ENCODE results near the gene MAP3K15.

DNA sequence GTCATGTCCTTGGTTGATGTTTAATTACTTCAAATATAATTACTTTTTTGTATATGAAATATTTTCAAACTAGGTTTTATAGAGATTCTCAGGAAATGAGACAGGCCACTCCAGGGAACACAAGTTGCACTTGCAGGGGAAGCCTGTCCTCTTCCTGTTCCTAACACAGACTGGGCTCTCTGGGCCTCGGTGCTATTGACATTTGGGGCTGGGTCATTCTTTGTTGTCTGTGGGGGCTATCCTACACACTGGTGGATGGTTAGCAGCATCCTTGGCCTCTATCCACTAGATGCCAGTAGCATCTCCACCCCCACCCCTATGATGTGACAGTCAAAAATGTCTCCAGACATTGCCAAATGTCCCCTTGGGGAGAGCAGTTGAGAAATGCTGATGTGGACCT, 49.3 kb upstream of the MAP3K15 start:
- TF ChIP-seq, protein P1, sequence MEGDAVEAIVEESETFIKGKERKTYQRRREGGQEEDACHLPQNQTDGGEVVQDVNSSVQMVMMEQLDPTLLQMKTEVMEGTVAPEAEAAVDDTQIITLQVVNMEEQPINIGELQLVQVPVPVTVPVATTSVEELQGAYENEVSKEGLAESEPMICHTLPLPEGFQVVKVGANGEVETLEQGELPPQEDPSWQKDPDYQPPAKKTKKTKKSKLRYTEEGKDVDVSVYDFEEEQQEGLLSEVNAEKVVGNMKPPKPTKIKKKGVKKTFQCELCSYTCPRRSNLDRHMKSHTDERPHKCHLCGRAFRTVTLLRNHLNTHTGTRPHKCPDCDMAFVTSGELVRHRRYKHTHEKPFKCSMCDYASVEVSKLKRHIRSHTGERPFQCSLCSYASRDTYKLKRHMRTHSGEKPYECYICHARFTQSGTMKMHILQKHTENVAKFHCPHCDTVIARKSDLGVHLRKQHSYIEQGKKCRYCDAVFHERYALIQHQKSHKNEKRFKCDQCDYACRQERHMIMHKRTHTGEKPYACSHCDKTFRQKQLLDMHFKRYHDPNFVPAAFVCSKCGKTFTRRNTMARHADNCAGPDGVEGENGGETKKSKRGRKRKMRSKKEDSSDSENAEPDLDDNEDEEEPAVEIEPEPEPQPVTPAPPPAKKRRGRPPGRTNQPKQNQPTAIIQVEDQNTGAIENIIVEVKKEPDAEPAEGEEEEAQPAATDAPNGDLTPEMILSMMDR (IDR thresholded peaks at IDR 0.05): no peak
- TF ChIP-seq EP300 (IDR thresholded peaks at IDR 0.05): no peak
